Lung (tissue), 12 donors: Measurements from ENCODE around the gene AGBL3. TPM values are rescaled to one million over a fixed set of nuclear protein-coding genes. Genes with fewer than 3 reads are reported as not detected.

Source experiments
- ATAC-seq: fragments of 200-7000 bp; cut with Tn5 transposase; one replicate; pipeline ENCODE4 v1.9.1; 2020; ENCODE audit warnings: moderate number of reproducible peaks; ENCODE audit not compliant: insufficient read depth, low FRiP score
- DNase-seq, 3 donors: peaks; one replicate each; pipeline ENCODE4 v3.0.0-alpha.2; 2013 to 2017
- H3K27ac ChIP-seq, 2 donors: one replicate each; pipeline ENCODE4 v1.5.1; 2013; ENCODE audit warnings: mild to moderate bottlenecking in 2 of 2, moderate library complexity in 2 of 2, control low read depth in 1 of 2, inconsistent platforms in 1 of 2, low read depth in 1 of 2, low read length in 1 of 2
- H3K27me3 ChIP-seq, 3 donors: one replicate each; pipeline ENCODE4 v1.5.1; 2013; ENCODE audit warnings: low read length in 2 of 3; ENCODE audit not compliant: control insufficient read depth in 3 of 3, insufficient read depth in 3 of 3
- H3K36me3 ChIP-seq, 4 donors: one replicate each; pipeline ENCODE4 v1.5.1; 2013; ENCODE audit warnings: low read length in 4 of 4, mild to moderate bottlenecking in 1 of 4, moderate library complexity in 1 of 4; ENCODE audit not compliant: control insufficient read depth in 4 of 4, insufficient read depth in 4 of 4
- H3K4me1 ChIP-seq, 5 donors: one replicate each; pipeline ENCODE4 v1.5.1; 2013; ENCODE audit warnings: low read length in 5 of 5, mild to moderate bottlenecking in 2 of 5, moderate library complexity in 1 of 5; ENCODE audit not compliant: control insufficient read depth in 5 of 5, insufficient read depth in 5 of 5
- H3K4me3 ChIP-seq: one replicate; pipeline ENCODE4 v1.5.1; 2013; ENCODE audit warnings: mild to moderate bottlenecking, control low read depth, moderate library complexity
- H3K9ac ChIP-seq, 2 donors: one replicate each; pipeline ENCODE4 v1.5.1; 2013; ENCODE audit warnings: low read length in 2 of 2, control low read depth in 1 of 2; ENCODE audit not compliant: insufficient read depth in 1 of 2
- H3K9me3 ChIP-seq, 4 donors: one replicate each; pipeline ENCODE4 v1.5.1; 2013; ENCODE audit warnings: low read length in 3 of 4, mild to moderate bottlenecking in 1 of 4, moderate library complexity in 1 of 4; ENCODE audit not compliant: control insufficient read depth in 4 of 4, insufficient read depth in 3 of 4
- WGBS, 2 donors: extraction: QIAGEN DNeasy Blood & Tissue Kit; methylation state at CpG; one replicate each; pipeline ENCODE4 v1.1.7; 2013; 5-methylcytosine and 5-hydroxymethylcytosine counted together
- polyA plus RNA-seq, 2 donors: library from polyadenylated mRNA; stranded (reverse); fragments of 200-250 nt; gene quantifications; one replicate each; pipeline ENCODE4 v1.2.1, GENCODE V29; 2013
- total RNA-seq, 2 donors: library from RNA; depleted of rRNA in 1 of 2; stranded (reverse); fragments of >200 nt in 1 of 2; gene quantifications; one replicate each; pipeline ENCODE4 v1.2.1, GENCODE V29; 2014 to 2021
- TF ChIP-seq, protein P1 (sequence below): IDR thresholded peaks from 2 replicates; pipeline ENCODE4 v1.5.1; 2012; ENCODE audit warnings: mild to moderate bottlenecking; ENCODE audit errors: control extremely low read depth, extremely low read depth
- donor health status: control.
- donor health status: control.
- donor health status: Bipolar disorder and iron deficiency.
- donor health status: healthy.
- donor health status: DM: yes; HTN: yes; CAD: no.

AGBL3 gene
- total and polyA plus RNA-seq, 4 donors = 1.3 to 5.2 (median 2.8) TPM

DNA sequence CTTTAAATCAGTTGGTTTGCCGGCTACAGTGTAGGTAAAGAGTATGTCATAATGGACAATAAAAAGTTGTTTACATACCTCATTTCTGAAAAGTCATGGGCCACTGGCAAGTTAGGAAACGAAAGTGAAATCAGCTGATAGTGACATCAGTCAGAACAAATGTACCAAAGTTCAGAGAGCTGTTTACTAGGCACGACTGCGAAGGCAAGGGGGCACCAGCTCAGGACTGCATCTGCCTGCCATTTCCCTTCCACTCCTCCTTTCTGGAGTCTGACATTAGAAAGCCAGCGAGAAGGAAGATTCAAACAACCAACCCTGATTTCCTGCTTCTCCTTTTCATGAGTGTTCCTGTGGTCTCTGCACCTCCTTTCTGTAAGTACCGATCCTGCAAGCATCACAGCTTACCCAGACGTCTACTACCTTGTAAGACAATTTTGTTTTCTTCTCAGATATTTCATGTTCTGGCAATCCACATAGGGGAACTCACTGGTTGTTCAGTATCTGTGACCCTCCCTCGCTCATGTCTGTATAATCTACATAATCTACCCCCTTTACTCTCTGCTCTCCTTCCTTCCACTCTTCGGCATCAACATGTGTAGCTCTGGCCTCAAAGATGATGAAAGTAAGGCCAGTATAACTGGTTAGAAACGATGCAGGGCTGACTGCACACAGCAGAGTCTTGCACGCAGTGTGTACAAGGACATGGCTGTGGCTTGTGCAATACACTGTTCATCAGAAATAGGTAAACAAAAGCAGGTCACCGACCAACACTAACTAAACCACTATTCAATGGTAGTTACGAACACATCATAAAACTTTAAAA, 161.8 kb downstream of the AGBL3 start, which contains the start of gene TMEM140:
Gene TMEM140 (plus strand): TSS at position 174 of the 823 bp plus-strand sequence. CDS start 16,370 bp downstream, outside the sequence.
- H3K27ac ChIP-seq = peak within 1 kb of the TSS; percentile 92 to 95
- no peaks in the 10 kb centered on the region for H3K27me3 ChIP-seq
- ATAC-seq (peak; percentile 55), DNase-seq (peak in 2 of 3 donors; percentile 70 to 74)
- TF ChIP-seq, protein P1, sequence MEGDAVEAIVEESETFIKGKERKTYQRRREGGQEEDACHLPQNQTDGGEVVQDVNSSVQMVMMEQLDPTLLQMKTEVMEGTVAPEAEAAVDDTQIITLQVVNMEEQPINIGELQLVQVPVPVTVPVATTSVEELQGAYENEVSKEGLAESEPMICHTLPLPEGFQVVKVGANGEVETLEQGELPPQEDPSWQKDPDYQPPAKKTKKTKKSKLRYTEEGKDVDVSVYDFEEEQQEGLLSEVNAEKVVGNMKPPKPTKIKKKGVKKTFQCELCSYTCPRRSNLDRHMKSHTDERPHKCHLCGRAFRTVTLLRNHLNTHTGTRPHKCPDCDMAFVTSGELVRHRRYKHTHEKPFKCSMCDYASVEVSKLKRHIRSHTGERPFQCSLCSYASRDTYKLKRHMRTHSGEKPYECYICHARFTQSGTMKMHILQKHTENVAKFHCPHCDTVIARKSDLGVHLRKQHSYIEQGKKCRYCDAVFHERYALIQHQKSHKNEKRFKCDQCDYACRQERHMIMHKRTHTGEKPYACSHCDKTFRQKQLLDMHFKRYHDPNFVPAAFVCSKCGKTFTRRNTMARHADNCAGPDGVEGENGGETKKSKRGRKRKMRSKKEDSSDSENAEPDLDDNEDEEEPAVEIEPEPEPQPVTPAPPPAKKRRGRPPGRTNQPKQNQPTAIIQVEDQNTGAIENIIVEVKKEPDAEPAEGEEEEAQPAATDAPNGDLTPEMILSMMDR = no peak
- H3K4me1 ChIP-seq = peaks cover 0 to 15% (median 11%) of the 10 kb centered on the region in 5 donors
- H3K9ac ChIP-seq = peak within 1 kb of the TSS in 1 of 2 donors; percentile 72
- peaks cover 0 to 2% (median 0%) of the 10 kb centered on the region in 4 donors for H3K36me3 ChIP-seq
- H3K4me3 ChIP-seq = peak within 1 kb of the TSS; percentile 57
- 6% methylated on average over 13 of the region's 13 CpGs for WGBS, 2 donors
- H3K9me3 ChIP-seq = no peaks in the 10 kb centered on the region

DNA sequence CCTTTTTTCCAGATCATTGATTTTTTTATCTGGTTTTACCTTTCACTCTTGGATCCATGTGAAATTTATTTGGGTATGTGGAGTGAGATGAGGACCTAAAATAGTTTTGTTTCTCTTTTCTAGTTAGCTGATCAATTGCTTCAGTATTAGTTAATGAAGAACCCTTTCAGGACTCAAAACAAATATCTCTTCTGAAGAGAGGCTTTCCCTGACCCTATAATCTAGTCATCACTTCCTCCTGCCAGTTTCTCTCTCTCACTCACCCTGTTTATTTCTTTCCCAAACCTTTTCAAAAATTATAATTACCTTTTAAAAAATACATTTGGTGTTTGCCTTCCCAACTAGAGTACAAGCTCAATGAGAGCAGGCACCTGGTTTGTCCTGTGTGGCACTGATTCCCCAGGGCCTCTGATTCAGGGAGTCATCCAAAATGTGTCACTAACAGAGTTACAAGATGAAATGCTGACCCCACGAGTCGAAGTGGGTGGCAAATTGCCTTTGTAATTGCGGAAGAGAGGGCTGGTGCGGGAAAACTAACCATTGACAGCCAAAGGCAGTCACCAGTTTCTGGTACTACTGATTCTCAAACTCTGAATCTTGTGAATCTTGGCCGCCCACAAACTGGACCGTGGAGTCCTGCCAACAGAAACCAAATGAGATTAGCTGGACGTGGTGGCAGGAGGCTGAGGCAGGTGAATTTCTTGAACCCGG, 163.9 kb downstream of the AGBL3 start:
- peaks cover 0 to 2% (median 0%) of the 10 kb centered on the region in 4 donors for H3K36me3 ChIP-seq
- H3K4me3 ChIP-seq = no peak overlapping the region
- H3K27ac ChIP-seq = peak overlapping the region; percentile 61 to 85
- TF ChIP-seq, protein P1 = no peak
- no peak overlapping the region for H3K9ac ChIP-seq
- DNase-seq (no peak), ATAC-seq (no peak)
- WGBS, 2 donors = 57% methylated on average over 8 of the region's 8 CpGs
- H3K4me1 ChIP-seq = peaks cover 0 to 15% (median 9%) of the 10 kb centered on the region in 5 donors
- no peaks in the 10 kb centered on the region for H3K9me3 ChIP-seq
- H3K27me3 ChIP-seq = no peaks in the 10 kb centered on the region

DNA sequence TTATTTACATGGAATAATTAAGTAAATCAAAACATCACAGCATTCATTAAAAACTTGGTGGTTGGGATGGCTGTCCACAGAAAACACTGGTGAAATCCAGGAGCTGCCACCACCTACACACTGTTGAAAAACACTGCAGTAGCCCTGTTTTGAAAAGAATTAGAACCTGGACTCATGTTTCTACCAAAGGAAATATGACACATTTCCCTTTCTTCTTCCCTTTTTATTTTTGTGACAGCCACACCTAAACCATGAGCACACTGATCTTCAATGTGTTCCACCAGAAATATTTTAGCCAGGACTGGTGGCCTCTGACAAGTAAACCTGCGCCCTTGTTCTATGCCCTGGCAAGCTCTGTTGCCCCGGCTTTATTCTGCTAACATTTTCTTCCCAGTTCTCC, 164.8 kb downstream of the AGBL3 start:
- WGBS, 2 donors = 51 to 61% methylated on average over 2 of the region's 2 CpGs
- no peak overlapping the region for H3K9ac ChIP-seq
- no peaks in the 10 kb centered on the region for H3K27me3 ChIP-seq
- H3K4me1 ChIP-seq = peaks cover 0 to 15% (median 9%) of the 10 kb centered on the region in 5 donors
- peaks cover 0 to 2% (median 1%) of the 10 kb centered on the region in 4 donors for H3K9me3 ChIP-seq
- no peak for DNase-seq
- H3K27ac ChIP-seq = peak overlapping the region; percentile 66 to 80
- TF ChIP-seq, protein P1 = no peak
- H3K36me3 ChIP-seq = peaks cover 0 to 2% (median 0%) of the 10 kb centered on the region in 4 donors
- ATAC-seq = no peak
- no peak overlapping the region for H3K4me3 ChIP-seq
